ENCODE results near the gene STRA8.

The STRA8 gene

DNA sequence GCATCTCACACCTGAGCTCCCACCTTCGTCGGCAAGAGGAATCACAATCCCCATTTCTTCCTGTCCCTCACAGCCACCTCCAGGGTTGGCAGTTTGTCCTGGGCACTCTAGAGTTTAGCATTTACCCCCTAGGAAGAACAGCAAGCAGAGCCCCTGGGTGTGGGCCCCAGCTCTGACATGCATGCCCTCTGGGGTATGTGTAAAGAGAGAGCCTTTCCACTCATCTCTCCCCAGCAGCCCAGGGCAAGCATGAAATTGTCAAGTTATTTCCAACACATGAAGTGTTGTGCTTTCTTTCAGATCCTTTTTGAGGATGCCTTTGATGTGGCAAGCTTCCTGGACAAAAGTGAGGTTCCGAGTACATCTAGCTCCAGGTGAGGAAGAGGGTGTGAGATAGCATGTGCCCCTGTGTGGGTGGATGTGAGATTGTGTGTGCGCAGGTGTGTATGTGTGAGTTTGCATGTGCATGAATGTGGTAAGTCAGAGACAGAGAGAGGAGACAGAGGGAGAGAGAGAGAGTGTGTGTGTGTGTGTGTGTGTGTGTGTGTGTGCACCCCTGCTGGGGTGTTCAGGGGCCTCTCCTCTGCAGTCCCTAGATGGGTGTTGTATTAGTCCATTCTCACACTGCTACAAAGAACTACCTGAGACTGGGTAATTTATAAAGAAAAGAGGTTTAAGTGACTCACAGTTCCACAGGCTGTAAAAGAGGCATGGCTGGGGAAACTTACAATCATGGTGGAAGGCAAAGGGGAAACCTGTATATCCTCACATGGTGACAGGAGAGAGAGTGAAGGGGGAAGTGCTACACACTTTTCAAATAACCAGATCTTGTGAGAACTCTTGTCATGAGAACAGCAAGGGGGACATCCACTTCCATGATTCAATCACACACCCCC lies 18.1 kb downstream of the STRA8 start:
- H3K4me3 ChIP-seq (ENCODE audit: low read depth, low read length): no peak overlapping the region
- TF ChIP-seq, protein P1, sequence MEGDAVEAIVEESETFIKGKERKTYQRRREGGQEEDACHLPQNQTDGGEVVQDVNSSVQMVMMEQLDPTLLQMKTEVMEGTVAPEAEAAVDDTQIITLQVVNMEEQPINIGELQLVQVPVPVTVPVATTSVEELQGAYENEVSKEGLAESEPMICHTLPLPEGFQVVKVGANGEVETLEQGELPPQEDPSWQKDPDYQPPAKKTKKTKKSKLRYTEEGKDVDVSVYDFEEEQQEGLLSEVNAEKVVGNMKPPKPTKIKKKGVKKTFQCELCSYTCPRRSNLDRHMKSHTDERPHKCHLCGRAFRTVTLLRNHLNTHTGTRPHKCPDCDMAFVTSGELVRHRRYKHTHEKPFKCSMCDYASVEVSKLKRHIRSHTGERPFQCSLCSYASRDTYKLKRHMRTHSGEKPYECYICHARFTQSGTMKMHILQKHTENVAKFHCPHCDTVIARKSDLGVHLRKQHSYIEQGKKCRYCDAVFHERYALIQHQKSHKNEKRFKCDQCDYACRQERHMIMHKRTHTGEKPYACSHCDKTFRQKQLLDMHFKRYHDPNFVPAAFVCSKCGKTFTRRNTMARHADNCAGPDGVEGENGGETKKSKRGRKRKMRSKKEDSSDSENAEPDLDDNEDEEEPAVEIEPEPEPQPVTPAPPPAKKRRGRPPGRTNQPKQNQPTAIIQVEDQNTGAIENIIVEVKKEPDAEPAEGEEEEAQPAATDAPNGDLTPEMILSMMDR (IDR thresholded peaks at IDR 0.05; ENCODE audit: low read depth, low read length): no peak
- TF ChIP-seq POLR2A (IDR thresholded peaks at IDR 0.05; ENCODE audit: extremely low read depth, insufficient read length) (no peak), MYC (IDR thresholded peaks at IDR 0.05; ENCODE audit: low read depth, low read length) (no peak)
- TF ChIP-seq, protein P2, sequence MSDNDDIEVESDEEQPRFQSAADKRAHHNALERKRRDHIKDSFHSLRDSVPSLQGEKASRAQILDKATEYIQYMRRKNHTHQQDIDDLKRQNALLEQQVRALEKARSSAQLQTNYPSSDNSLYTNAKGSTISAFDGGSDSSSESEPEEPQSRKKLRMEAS (IDR thresholded peaks at IDR 0.05; ENCODE audit: low read depth, low read length): no peak
- DNase-seq (ENCODE audit: low read depth): peak; percentile 17

DNA sequence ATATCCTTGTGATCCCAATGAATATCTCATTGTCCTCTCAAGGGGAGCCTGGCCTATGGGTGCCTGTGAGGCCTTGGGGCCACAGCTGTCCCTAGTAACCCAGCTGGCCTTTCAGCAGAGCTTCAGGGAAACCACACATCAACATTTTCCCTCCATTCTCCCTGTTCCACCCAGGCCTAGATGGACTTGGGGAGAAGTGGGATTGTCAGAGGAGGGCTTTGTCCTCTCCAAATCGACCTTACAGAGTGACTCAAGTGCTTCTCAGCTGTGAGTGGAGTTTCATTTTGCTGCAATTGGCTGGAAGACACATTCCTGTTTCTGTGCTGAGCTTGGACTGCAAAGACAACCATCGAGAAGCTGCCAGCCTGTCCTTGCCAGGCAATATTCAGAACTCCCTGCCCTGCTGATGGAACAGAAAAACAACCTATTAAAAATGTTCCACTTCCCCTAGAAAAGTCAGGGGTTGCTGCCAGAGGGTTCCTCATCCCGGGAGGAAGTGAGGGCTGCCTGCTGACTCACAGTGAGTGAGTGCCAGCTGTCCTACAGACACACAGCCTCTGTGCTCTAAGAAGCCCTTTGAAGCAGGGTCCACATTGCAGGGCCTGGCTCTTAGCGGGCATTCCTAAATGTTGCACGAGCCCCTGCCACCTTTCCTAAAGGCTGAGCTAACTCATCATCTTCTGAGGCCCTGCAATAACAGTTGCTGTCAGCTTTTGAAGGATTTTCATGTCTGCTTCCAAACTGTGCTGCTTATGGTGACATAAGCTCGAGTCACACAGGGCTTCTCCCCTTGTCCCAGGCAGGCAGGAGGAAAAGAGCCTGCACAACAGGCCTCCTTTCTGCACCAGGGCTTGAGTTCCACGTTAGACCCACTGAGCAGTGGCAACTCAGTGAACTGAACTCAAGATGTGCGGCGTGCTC lies 20.5 kb downstream of the STRA8 start:
- H3K4me3 ChIP-seq (ENCODE audit: low read depth, low read length): no peak overlapping the region
- TF ChIP-seq, protein P1 (IDR thresholded peaks at IDR 0.05; ENCODE audit: low read depth, low read length): no peak
- TF ChIP-seq POLR2A (IDR thresholded peaks at IDR 0.05; ENCODE audit: extremely low read depth, insufficient read length): no peak
- no peak for TF ChIP-seq MYC (IDR thresholded peaks at IDR 0.05; ENCODE audit: low read depth, low read length)
- TF ChIP-seq, protein P2 (IDR thresholded peaks at IDR 0.05; ENCODE audit: low read depth, low read length): no peak
- DNase-seq (ENCODE audit: low read depth): peak; percentile 61

DNA sequence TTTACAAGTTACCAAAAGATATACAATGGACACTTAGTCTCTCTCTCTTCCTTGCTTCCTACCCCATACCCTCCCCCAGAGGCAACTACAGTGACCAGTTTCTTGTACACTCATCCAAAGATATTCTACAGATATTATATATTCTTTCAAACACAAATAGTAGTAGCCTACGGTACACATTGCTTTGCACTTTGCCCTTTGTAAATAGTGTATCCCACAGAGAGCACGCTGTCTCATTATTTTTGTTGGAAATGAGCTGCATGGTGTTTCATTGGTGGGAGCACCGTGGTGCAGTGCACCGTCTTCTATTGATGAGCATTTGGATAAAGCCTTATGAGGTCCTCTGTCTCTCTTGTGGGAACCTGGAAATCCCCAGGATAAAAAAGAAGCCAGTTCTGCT lies 24.2 kb downstream of the STRA8 start:
- no peak overlapping the region for H3K4me3 ChIP-seq (ENCODE audit: low read depth, low read length)
- no peak for DNase-seq (ENCODE audit: low read depth)
- TF ChIP-seq, protein P1 (IDR thresholded peaks at IDR 0.05; ENCODE audit: low read depth, low read length): no peak
- TF ChIP-seq, protein P2 (IDR thresholded peaks at IDR 0.05; ENCODE audit: low read depth, low read length): no peak
- TF ChIP-seq POLR2A (IDR thresholded peaks at IDR 0.05; ENCODE audit: extremely low read depth, insufficient read length) (no peak), MYC (IDR thresholded peaks at IDR 0.05; ENCODE audit: low read depth, low read length) (no peak)

DNA sequence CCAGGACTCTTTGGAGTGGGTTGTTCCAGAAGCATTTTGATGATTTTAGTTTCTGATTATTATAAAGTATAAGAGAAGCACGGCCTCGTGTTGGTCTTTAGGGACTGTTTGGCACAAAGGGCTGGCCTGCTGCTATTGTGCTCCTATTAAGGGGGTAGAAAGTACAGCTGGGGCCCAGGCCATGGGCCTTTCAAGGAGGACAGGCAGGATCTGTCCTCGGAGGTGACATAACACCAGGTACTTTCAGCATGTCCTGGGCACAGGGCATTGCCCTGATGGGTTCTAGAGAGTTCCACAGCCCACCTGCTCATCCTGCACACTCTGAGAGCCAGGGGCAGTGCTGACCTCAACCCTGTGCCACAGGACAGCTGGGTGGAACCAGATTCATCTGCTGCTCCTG lies 24.9 kb downstream of the STRA8 start:
- no peak for TF ChIP-seq POLR2A (IDR thresholded peaks at IDR 0.05; ENCODE audit: extremely low read depth, insufficient read length)
- TF ChIP-seq, protein P1 (IDR thresholded peaks at IDR 0.05; ENCODE audit: low read depth, low read length): no peak
- H3K4me3 ChIP-seq (ENCODE audit: low read depth, low read length): no peak overlapping the region
- no peak for DNase-seq (ENCODE audit: low read depth)

DNA sequence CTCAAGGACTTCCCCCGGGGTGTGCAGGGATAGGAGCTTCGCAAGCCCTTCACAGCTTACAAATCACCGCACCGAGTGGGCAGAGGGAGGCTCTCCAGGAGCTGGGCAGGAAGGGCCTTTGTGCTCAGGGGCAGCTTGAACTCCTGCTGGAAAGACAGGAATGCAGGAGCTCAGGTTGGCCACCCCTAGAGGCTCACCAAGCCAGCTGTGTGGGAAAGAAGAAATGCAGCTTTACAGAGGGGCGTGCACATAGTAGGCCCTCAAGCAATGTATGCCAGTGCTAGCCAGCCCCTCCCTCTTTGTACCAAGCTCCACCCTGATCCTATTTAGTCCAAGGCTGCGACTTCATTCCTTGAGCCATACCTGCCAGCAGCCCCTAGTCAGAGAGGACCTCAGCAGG lies 26.1 kb downstream of the STRA8 start:
- no peak for DNase-seq (ENCODE audit: low read depth)
- no peak overlapping the region for H3K4me3 ChIP-seq (ENCODE audit: low read depth, low read length)
- TF ChIP-seq, protein P1 (IDR thresholded peaks at IDR 0.05; ENCODE audit: low read depth, low read length): no peak
- TF ChIP-seq POLR2A (IDR thresholded peaks at IDR 0.05; ENCODE audit: extremely low read depth, insufficient read length) (no peak), MYC (IDR thresholded peaks at IDR 0.05; ENCODE audit: low read depth, low read length) (no peak)
- TF ChIP-seq, protein P2 (IDR thresholded peaks at IDR 0.05; ENCODE audit: low read depth, low read length): no peak
